Measurements from ENCODE around the gene TAF5. TPM values are rescaled to one million over a fixed set of nuclear protein-coding genes. Genes with fewer than 3 reads are reported as not detected.
"Not testable (repeated sequence)": the region's sequence is repeated elsewhere in the genome, so short reads cannot be mapped to it uniquely, and the experiment has no call there.

Gene TAF5
- total RNA-seq, 4 donors from 2014 or later: 4.0 to 6.7 (median 4.3) TPM

DNA sequence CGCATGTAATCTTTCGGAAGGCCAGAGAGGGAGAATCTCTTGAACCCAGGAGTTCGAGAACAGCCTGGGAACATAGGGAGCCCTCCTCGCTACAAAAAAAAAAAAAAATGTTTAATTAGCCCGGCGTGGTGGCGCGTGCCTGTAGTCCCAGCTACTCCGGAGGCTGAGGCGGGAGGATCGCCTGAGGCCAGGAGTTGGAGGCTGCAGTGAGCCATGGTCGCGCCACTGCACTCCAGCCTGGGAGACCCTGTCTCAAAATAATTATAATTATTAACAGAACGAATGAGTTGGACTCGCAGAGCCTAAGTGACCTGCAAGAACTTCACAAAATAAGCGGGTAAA, 17.6 kb upstream of the TAF5 start:
- ATAC-seq: no peak
- Histone ChIP-seq H3K9me3 (no peaks in the 10 kb centered on the region), H3K36me3 (peaks cover 0 to 39% of the 10 kb centered on the region in 2 donors), H3K27me3 (no peaks in the 10 kb centered on the region), H3K27ac (peak overlapping the region; percentile 44 to 88 (median 85)), H3K4me1 (peaks cover 0 to 26% (median 0%) of the 10 kb centered on the region in 3 donors), H3K4me3 (peak overlapping the region; percentile 69 to 88)
- no peak for TF ChIP-seq POLR2AphosphoS5 (IDR thresholded peaks at IDR 0.05)
- TF ChIP-seq POLR2A (IDR thresholded peaks at IDR 0.05): no peak
- TF ChIP-seq, protein P1, sequence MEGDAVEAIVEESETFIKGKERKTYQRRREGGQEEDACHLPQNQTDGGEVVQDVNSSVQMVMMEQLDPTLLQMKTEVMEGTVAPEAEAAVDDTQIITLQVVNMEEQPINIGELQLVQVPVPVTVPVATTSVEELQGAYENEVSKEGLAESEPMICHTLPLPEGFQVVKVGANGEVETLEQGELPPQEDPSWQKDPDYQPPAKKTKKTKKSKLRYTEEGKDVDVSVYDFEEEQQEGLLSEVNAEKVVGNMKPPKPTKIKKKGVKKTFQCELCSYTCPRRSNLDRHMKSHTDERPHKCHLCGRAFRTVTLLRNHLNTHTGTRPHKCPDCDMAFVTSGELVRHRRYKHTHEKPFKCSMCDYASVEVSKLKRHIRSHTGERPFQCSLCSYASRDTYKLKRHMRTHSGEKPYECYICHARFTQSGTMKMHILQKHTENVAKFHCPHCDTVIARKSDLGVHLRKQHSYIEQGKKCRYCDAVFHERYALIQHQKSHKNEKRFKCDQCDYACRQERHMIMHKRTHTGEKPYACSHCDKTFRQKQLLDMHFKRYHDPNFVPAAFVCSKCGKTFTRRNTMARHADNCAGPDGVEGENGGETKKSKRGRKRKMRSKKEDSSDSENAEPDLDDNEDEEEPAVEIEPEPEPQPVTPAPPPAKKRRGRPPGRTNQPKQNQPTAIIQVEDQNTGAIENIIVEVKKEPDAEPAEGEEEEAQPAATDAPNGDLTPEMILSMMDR (IDR thresholded peaks at IDR 0.05): no peak
- TF ChIP-seq EP300 (IDR thresholded peaks at IDR 0.05): no peak
- WGBS, 2 donors (ENCODE audit: low coverage in 1 of 2): 57 to 63% methylated on average over 5 to 9 of the region's 16 CpGs

DNA sequence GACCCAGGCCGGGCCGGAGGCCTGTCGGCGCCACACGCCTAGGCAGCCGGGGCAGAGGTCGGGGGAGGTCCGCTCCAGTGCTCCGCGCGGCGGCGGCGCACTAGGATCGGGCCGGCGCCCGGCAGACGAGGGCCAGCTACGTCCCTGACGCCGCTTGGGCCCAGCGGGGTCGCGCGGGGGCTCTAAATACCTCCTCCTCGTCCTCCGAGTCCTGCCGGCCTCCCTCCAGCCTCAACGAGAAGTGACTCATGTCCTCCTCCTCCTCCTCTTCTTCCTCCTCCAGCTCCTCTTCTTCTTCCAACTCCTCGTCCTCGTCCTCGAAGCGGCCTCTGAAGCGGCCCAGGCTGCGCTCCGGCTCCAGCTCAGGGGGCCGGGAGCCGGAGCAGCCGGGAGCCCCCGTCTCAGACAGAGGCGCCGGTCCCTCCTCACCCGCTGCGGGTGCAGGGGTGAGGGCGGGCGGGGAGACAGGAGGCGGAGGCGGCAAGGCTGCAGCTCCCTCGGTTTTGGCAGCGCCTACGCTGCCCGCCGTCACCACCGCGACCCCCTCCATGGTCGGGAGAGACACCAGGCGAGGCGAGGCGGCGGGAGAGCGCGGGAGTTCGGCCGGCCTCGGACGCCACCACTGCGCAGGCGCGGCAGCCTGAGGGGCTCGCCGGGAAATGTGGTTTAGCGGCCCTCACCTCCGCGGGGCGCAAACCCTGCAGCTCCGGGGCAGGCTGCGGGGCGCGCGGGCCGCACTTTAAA, 17.1 kb upstream of the TAF5 start, which contains the start of gene PCGF6:
Gene PCGF6 (minus strand): TSS at position 624 of the 744 bp plus-strand sequence. CDS start 74 bp downstream, at position 550.
- peak; percentile 92 for ATAC-seq
- TF ChIP-seq, protein P1 (IDR thresholded peaks at IDR 0.05): peak in 2 of 4 experiments; percentile 19 to 29
- TF ChIP-seq POLR2AphosphoS5 (IDR thresholded peaks at IDR 0.05) (peak; percentile 28), POLR2A (IDR thresholded peaks at IDR 0.05) (no peak)
- Histone ChIP-seq H3K4me3 (peak within 1 kb of the TSS; percentile 69 to 88), H3K36me3 (peaks cover 0 to 34% of the 10 kb centered on the region in 2 donors), H3K27me3 (peaks cover 5% of the 10 kb centered on the region), H3K9me3 (no peaks in the 10 kb centered on the region), H3K27ac (peak within 1 kb of the TSS; percentile 44 to 88 (median 85)), H3K4me1 (peaks cover 0 to 26% (median 0%) of the 10 kb centered on the region in 3 donors)
- 0 to 1% methylated on average over 3 to 17 of the region's 82 CpGs for WGBS, 2 donors (ENCODE audit: low coverage in 1 of 2)

DNA sequence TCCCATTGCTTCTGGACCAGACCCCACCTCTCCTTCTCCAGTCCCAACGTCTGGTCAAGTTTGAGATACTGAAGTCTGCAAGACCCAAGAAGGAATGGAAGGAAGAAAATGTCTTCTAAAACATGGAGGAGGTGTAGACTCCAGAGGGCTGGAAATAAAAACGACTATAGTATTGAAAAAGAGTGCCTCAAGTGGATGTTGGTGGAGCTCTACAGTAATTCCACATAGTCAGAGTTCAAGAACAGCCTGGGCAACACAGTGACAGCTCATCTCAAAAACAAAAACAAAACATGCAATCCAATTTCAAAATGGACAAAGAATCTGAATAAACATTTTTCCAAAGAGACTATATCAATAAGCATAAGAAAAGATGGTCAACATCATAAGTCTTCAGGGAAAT, 14.5 kb upstream of the TAF5 start:
- Histone ChIP-seq H3K27ac (no peak overlapping the region), H3K4me3 (no peak overlapping the region), H3K4me1 (peaks cover 0 to 26% (median 0%) of the 10 kb centered on the region in 3 donors), H3K9me3 (no peaks in the 10 kb centered on the region), H3K27me3 (peaks cover 12% of the 10 kb centered on the region), H3K36me3 (peaks cover 0 to 8% of the 10 kb centered on the region in 2 donors)
- WGBS, 2 donors (ENCODE audit: low coverage in 1 of 2): 12 to 51% methylated on average over 2 of the region's 2 CpGs
- no peak for ATAC-seq
- TF ChIP-seq POLR2AphosphoS5 (IDR thresholded peaks at IDR 0.05): no peak
- TF ChIP-seq EP300 (IDR thresholded peaks at IDR 0.05): no peak
- TF ChIP-seq, protein P1 (IDR thresholded peaks at IDR 0.05): no peak
- no peak for TF ChIP-seq POLR2A (IDR thresholded peaks at IDR 0.05)

DNA sequence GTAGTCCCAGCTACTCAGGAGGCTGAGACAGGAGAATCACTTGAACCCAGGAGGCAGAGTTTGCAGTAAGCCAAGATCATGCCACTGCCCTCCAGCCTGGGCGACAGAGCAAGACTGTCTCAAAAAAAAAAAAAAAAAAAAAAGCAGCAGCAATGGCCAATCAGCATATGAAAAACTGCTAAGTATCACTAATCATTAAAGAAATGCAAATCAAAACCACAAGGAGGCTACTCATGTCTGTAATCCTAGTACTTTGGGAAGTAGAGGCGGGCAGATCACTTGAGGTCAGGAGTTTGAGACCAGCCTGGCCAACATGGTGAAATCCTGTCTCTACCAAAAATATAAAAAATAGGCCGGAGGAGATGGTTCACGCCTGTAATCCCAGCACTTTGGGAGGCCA, 13.2 kb upstream of the TAF5 start:
- H3K4me3 ChIP-seq, H3K9me3 ChIP-seq, H3K27ac ChIP-seq, H3K36me3 ChIP-seq, ATAC-seq: not testable (repeated sequence)
- Histone ChIP-seq H3K27me3 (peaks cover 12% of the 10 kb centered on the region), H3K4me1 (peaks cover 0 to 16% (median 0%) of the 10 kb centered on the region in 3 donors)
- 82 to 95% methylated on average over 3 to 4 of the region's 4 CpGs for WGBS, 2 donors (ENCODE audit: low coverage in 1 of 2)

DNA sequence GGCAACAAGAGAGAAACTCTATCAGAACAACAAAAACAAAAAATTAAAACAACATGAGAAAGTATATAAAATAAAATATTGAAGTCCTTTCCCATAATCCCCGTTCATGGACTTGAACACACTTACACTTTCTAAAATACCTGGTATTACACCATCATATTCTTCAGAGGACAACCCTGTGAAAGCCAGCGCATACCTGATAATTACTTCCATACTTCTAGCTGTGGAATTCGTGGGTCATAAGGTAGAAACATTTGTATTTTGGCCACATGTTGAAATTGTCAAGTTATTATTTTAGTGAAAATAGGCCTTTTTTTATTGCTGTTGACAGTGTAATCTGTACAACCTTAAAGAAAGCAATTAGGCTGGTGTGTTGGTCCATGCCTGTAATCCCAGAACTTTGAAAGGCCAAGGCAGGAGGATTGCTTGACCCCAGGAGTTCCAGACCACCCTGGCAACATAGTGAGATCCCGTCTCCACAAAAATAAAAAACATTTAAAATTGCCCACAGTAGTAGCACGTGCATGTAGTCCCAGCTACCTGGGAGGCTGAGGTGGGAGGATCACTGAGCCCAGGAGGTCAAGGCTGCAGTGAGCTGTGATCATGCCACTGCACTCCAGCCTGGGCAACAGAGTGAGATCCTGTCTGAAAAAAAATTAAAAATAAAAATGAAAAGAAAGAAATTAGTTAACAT, 11.7 kb upstream of the TAF5 start:
- 77 to 88% methylated on average over 3 to 5 of the region's 5 CpGs for WGBS, 2 donors (ENCODE audit: low coverage in 1 of 2)
- no peak overlapping the region for H3K4me3 ChIP-seq
- no peak for TF ChIP-seq POLR2AphosphoS5 (IDR thresholded peaks at IDR 0.05)
- TF ChIP-seq, protein P1 (IDR thresholded peaks at IDR 0.05): no peak
- no peak for TF ChIP-seq EP300 (IDR thresholded peaks at IDR 0.05)
- TF ChIP-seq POLR2A (IDR thresholded peaks at IDR 0.05): no peak

DNA sequence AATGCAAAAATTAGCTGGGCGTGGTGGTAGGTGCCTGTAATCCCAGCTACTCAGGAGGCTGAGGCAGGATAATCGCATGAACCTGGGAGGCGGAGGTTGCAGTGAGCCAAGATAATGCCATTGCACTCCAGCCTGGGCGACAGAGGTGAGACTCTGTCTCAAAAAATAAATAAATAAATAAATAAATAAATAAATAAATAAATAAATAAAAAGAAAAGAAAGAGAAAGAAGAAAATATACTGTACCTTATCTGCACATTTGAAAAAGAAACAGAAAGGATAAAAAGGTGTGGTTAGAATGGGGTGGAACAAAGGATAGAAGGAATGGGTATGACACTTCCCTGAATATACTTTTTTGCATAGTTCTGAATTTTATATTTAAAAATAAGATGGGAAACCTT, 8.3 kb upstream of the TAF5 start:
- H3K36me3 ChIP-seq, H3K4me1 ChIP-seq, H3K4me3 ChIP-seq, ATAC-seq, H3K9me3 ChIP-seq, H3K27ac ChIP-seq: not testable (repeated sequence)
- 94 to 100% methylated on average over 2 to 4 of the region's 4 CpGs for whole genome bisulfite sequencing, 2 donors (ENCODE audit: low coverage in 1 of 2)
- H3K27me3 ChIP-seq: peaks cover 12% of the 10 kb centered on the region

More for the DNA sequence above, 11.7 kb upstream of the TAF5 start:
- Histone ChIP-seq H3K4me1 (peaks cover 0 to 7% (median 0%) of the 10 kb centered on the region in 3 donors), H3K36me3 (no peaks in the 10 kb centered on the region), H3K27me3 (peaks cover 12% of the 10 kb centered on the region), H3K27ac (no peak overlapping the region), H3K9me3 (no peaks in the 10 kb centered on the region)
- ATAC-seq: no peak

DNA sequence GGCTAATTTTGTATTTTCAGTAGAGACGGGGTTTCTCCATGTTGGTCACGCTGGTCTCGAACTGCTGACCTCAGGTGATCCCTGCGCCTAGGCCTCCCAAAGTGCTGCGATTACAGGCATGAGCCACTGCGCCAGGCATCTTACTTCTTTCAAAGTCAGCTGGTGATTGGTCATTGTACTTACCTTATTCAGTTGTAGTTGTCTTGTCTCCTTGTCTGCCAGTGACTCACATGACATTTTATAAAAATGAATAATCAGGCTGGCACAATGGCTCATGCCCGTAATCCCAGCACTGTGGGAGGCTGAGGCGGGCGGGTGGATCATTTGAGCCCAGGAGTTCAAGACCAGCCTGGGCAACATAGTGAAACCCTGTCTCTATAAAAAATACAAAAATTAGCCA, 7.0 kb upstream of the TAF5 start:
- H3K27me3 ChIP-seq, H3K4me1 ChIP-seq, H3K36me3 ChIP-seq, H3K27ac ChIP-seq, H3K4me3 ChIP-seq, H3K9me3 ChIP-seq, ATAC-seq: not testable (repeated sequence)
- WGBS, 2 donors (ENCODE audit: low coverage in 1 of 2): 88% methylated on average over 7 of the region's 9 CpGs; no CpG with 5 or more reads in 1 of the 2 donors

All from gastroesophageal sphincter (tissue), 4 donors.